HL-60 (cell line): ENCODE measurements around the gene TDRKH.
"Not testable (repeated sequence)": the region's sequence is repeated elsewhere in the genome, so short reads cannot be mapped to it uniquely, and the experiment has no call there.

ENCODE experiments used
- DNase-seq, 2 experiments: peaks; one replicate each; pipeline ENCODE4 v3.0.0-alpha.2; 2010 to 2020; ENCODE audit warnings: low read depth in 1 of 2, low spot score in 1 of 2
- H3K27ac ChIP-seq: fragments of 250-450 bp; sonication (Bioruptor Pico); replicated peaks from 2 replicates; pipeline ENCODE4 v1.5.1; 2020; ENCODE audit warnings: mild to moderate bottlenecking, moderate library complexity
- H3K27me3 ChIP-seq: fragments of 250-450 bp; sonication (Bioruptor Pico); 2 replicates; pipeline ENCODE4 v1.5.1; 2021; ENCODE audit warnings: mild to moderate bottlenecking, moderate library complexity; ENCODE audit not compliant: insufficient read depth, poor library complexity, severe bottlenecking
- H3K4me3 ChIP-seq: replicated peaks from 2 replicates; pipeline ENCODE4 v1.5.1; 2011; ENCODE audit warnings: mild to moderate bottlenecking, control low read depth, low read length; ENCODE audit not compliant: insufficient read depth
- CTCF ChIP-seq: IDR thresholded peaks from one replicate; pipeline ENCODE4 v1.5.1; 2011; ENCODE audit warnings: low read length, control low read depth, inconsistent platforms; ENCODE audit not compliant: insufficient read depth
- GABPA ChIP-seq: IDR thresholded peaks from 2 replicates; pipeline ENCODE4 v1.6.1; 2012; ENCODE audit warnings: low read depth
- POLR2AphosphoS5 ChIP-seq: IDR thresholded peaks from 2 replicates; pipeline ENCODE4 v1.6.1; 2012; ENCODE audit warnings: low read depth
- REST ChIP-seq: IDR thresholded peaks from 2 replicates; pipeline ENCODE4 v1.6.1; 2012; ENCODE audit warnings: low read depth; ENCODE audit not compliant: insufficient replicate concordance
- SPI1 ChIP-seq: IDR thresholded peaks from 2 replicates; pipeline ENCODE4 v1.6.1; 2012; ENCODE audit warnings: low read depth, mild to moderate bottlenecking, borderline replicate concordance

The TDRKH gene

GRCh38 chr1:151782741-151783140 lies 7.6 kb downstream of the TDRKH start:
- H3K4me3 ChIP-seq, result no peak overlapping the region
- H3K27me3 ChIP-seq, result no peaks in the 10 kb centered on the region
- TF ChIP-seq REST (no peak), CTCF (no peak), GABPA (no peak), SPI1 (no peak)
- DNase-seq, result no peak
- no peak overlapping the region for H3K27ac ChIP-seq

GRCh38 chr1:151782026-151782425 lies 8.3 kb downstream of the TDRKH start:
- not testable (repeated sequence) for H3K4me3 ChIP-seq, DNase-seq, H3K27ac ChIP-seq, H3K27me3 ChIP-seq

- not testable (repeated sequence) for H3K27ac ChIP-seq, H3K27me3 ChIP-seq, DNase-seq, H3K4me3 ChIP-seq
Observed at GRCh38 chr1:151780736-151781135, 9.6 kb downstream of the TDRKH start.

- H3K4me3 ChIP-seq, result no peak overlapping the region
- DNase-seq, result no peak
- H3K27me3 ChIP-seq, result no peaks in the 10 kb centered on the region
- TF ChIP-seq POLR2AphosphoS5 (no peak), GABPA (no peak), REST (no peak)
- H3K27ac ChIP-seq, result no peak overlapping the region
Observed at GRCh38 chr1:151779852-151780251, 10.4 kb downstream of the TDRKH start.

GRCh38 chr1:151777317-151777716 lies 13.0 kb downstream of the TDRKH start:
- Histone ChIP-seq H3K4me3 (no peak overlapping the region), H3K27ac (no peak overlapping the region), H3K27me3 (no peaks in the 10 kb centered on the region)
- no peak for DNase-seq
- TF ChIP-seq SPI1 (no peak), POLR2AphosphoS5 (no peak), REST (no peak), CTCF (no peak), GABPA (no peak)
